Neutrophil (primary cell): ENCODE data around the gene CROCC2.

Source experiments
- H3K27ac ChIP-seq: fragments of 200-600 bp; sonication (generic); 2 replicates; pipeline ENCODE4 v1.5.1; 2016; ENCODE audit warnings: mild to moderate bottlenecking, moderate library complexity
- H3K27me3 ChIP-seq: fragments of 200-600 bp; sonication (generic); 2 replicates; pipeline ENCODE4 v1.6.0; 2016; ENCODE audit warnings: mild to moderate bottlenecking
- H3K36me3 ChIP-seq: fragments of 200-600 bp; sonication (generic); 2 replicates; pipeline ENCODE4 v1.5.1; 2017
- H3K4me1 ChIP-seq, 2 experiments: fragments of 200-600 bp in 1 of 2; sonication (generic) in 1 of 2; 1 replicate in 1 of 2; 2 replicates in 1 of 2; pipeline versions ENCODE4 v1.5.1 to v1.6.1; 2013 to 2016; ENCODE audit warnings: low read depth in 1 of 2, low read length in 1 of 2, mild to moderate bottlenecking in 1 of 2, moderate library complexity in 1 of 2; ENCODE audit not compliant: control insufficient read depth in 1 of 2, insufficient read depth in 1 of 2
- H3K4me3 ChIP-seq, 2 experiments: fragments of 200-600 bp in 1 of 2; sonication (generic) in 1 of 2; 1 replicate in 1 of 2; 2 replicates in 1 of 2; pipeline ENCODE4 v1.5.1; 2013 to 2016; ENCODE audit warnings: low read depth in 1 of 2, low read length in 1 of 2, mild to moderate bottlenecking in 1 of 2, moderate library complexity in 1 of 2
- H3K9me3 ChIP-seq: fragments of 200-600 bp; sonication (generic); 2 replicates; pipeline ENCODE4 v1.5.1; 2016
- TF ChIP-seq, protein P1 (sequence below): fragments of 200-600 bp; sonication (generic); IDR thresholded peaks from 2 replicates; pipeline ENCODE4 v1.5.1; 2016; ENCODE audit warnings: antibody characterized with exemption

Gene CROCC2

DNA sequence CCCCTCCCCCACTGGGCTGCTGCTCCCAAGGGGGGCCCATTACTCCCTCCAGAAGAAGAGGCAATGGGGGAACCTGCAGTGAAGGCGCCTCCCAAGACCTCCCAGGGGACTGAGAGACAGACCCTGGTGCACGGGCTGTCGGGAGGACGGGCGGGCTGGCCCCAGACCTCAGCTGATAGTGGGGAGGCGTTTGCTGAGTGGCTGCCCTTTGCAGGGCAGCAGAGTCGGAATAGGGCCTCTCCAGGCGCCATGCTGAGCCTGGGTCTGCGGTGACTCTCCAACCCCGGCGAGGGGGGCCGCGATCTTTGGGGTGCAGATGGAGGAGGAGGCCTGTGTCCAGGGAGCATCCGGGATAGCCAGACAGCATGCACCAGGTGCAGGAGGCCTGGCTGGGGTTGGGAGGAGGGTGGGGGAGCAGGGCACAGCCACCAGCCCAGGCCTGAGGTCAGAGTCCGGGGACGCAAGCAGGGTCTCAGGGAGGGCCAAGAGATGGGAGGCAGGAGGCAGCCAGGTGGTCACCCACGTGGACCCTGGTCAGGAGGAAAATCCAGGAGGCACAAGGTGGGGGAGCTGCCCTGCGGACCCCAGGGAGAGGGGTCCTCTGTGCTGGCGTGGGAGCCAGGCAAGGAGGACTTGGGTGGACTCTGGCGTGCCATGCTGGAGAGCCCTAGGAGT is 11.0 kb downstream of the CROCC2 start:
- Histone ChIP-seq H3K27me3 (peaks cover 33% of the 10 kb centered on the region), H3K4me3 (no peak overlapping the region), H3K4me1 (no peaks in the 10 kb centered on the region), H3K27ac (no peak overlapping the region), H3K36me3 (no peaks in the 10 kb centered on the region), H3K9me3 (no peaks in the 10 kb centered on the region)
- TF ChIP-seq, protein P1, sequence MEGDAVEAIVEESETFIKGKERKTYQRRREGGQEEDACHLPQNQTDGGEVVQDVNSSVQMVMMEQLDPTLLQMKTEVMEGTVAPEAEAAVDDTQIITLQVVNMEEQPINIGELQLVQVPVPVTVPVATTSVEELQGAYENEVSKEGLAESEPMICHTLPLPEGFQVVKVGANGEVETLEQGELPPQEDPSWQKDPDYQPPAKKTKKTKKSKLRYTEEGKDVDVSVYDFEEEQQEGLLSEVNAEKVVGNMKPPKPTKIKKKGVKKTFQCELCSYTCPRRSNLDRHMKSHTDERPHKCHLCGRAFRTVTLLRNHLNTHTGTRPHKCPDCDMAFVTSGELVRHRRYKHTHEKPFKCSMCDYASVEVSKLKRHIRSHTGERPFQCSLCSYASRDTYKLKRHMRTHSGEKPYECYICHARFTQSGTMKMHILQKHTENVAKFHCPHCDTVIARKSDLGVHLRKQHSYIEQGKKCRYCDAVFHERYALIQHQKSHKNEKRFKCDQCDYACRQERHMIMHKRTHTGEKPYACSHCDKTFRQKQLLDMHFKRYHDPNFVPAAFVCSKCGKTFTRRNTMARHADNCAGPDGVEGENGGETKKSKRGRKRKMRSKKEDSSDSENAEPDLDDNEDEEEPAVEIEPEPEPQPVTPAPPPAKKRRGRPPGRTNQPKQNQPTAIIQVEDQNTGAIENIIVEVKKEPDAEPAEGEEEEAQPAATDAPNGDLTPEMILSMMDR = no peak

DNA sequence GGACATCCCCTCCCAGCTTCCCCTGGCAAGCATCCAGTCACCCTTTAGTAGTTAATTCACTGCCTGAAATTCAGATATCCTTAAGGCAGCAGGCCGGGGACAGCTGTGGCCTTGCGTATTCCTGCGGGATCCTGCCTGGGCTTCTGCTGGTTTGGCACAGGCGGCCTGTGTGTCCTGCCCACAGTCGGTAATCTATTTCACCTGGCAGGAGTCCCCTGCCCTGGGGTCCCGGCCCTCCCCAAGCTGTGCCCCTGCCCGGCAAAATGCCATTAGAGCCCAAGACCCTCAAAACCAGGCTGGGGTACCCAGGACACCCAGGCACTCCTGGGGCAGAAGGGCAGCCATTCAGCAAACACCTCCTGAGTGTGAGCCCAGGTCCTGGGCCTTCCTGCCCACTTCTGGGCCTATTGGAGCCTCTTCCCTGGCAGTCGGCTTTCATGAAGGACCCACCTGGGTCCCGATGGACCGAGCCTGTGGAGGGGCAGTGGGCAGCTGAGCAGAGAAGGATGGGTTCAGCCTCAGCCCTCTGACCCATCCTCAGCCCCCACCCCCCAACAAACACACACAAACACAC is 11.6 kb downstream of the CROCC2 start:
- Histone ChIP-seq H3K9me3 (no peaks in the 10 kb centered on the region), H3K27me3 (peaks cover 33% of the 10 kb centered on the region), H3K27ac (no peak overlapping the region), H3K4me3 (no peak overlapping the region), H3K36me3 (no peaks in the 10 kb centered on the region), H3K4me1 (no peaks in the 10 kb centered on the region)
- TF ChIP-seq, protein P1 = no peak

- Histone ChIP-seq H3K27me3 (peaks cover 33% of the 10 kb centered on the region), H3K4me3 (no peak overlapping the region), H3K36me3 (no peaks in the 10 kb centered on the region), H3K9me3 (no peaks in the 10 kb centered on the region), H3K27ac (no peak overlapping the region), H3K4me1 (no peaks in the 10 kb centered on the region)
- TF ChIP-seq, protein P1 = no peak
Observed at GRCh38 chr2:240918258-240919091, 12.3 kb downstream of the CROCC2 start.

DNA sequence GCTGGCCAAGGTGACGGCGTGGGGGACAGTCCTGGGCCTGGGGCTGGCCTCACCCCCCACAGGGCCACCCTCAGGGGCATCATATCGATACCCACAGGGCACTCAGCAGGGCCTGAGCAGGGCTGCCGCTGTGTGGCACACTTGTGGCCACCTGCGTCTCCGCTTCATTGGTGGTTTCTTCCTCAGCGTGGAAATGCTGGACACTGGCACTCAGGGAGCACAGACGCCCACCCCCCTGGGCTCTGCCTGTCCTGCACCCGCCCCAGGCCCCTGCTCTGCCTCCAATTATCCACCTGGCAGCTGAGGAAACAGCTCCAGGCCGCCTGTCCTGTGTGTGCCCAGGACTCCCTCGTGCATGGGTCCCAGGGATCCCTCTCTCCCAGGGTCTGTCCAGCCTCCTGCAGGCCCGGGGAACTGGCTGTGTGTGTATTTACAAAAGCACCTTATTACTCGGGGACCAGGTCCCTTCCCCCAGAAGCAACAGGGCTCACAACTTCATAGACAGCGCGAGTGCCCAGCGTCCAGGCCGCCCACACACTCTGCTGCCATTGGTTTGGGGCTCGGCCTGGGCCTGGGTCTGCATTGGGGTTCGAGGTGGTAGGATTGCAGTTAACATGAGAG is 13.1 kb downstream of the CROCC2 start:
- peaks cover 33% of the 10 kb centered on the region for H3K27me3 ChIP-seq
- TF ChIP-seq, protein P1 = no peak
- H3K27ac ChIP-seq = no peak overlapping the region
- H3K9me3 ChIP-seq = no peaks in the 10 kb centered on the region
- H3K36me3 ChIP-seq = no peaks in the 10 kb centered on the region
- no peaks in the 10 kb centered on the region for H3K4me1 ChIP-seq
- H3K4me3 ChIP-seq = no peak overlapping the region
